Measurements from ENCODE around the gene CFAP43. TPM values are rescaled to one million over a fixed set of nuclear protein-coding genes. Genes with fewer than 3 reads are reported as not detected.

Gene CFAP43
- total and polyA plus RNA-seq, 8 donors, result under 0.01 to 2.0 (median 0.25) TPM; not detected in 3

GRCh38 chr10:104123397-104123796 is 108.8 kb downstream of the CFAP43 start:
- Histone ChIP-seq H3K36me3 (peaks cover 6 to 10% (median 7%) of the 10 kb centered on the region in 4 donors), H3K27ac (peak overlapping the region in 1 of 5 donors; percentile 99), H3K9me3 (no peaks in the 10 kb centered on the region), H3K4me1 (peaks cover 7 to 23% (median 12%) of the 10 kb centered on the region in 4 donors), H3K27me3 (no peaks in the 10 kb centered on the region), H3K4me3 (no peak overlapping the region)
- peak in 1 of 2 donors; percentile 13 for DNase-seq
- no peak for TF ChIP-seq EP300 (IDR thresholded peaks at IDR 0.05)
- TF ChIP-seq POLR2A (IDR thresholded peaks at IDR 0.05), result no peak
- no peak for TF ChIP-seq CTCF (IDR thresholded peaks at IDR 0.05)
- no peak for TF ChIP-seq POLR2AphosphoS5 (IDR thresholded peaks at IDR 0.05)
- 55 to 82% (median 76%) methylated on average over 1 of the region's 1 CpG for WGBS, 5 donors
- intact Hi-C loops (cut with DNase I; ENCODE audit: low total_unique reads), result no loop called here

GRCh38 chr10:104122225-104123107 is 109.7 kb downstream of the CFAP43 start:
- H3K9me3 ChIP-seq, result no peaks in the 10 kb centered on the region
- WGBS, 5 donors, result 16 to 18% (median 17%) methylated on average over 23 of the region's 23 CpGs
- peak overlapping the region; percentile 86 to 100 (median 98) for H3K27ac ChIP-seq
- no peaks in the 10 kb centered on the region for H3K27me3 ChIP-seq
- peaks cover 7 to 23% (median 12%) of the 10 kb centered on the region in 4 donors for H3K4me1 ChIP-seq
- TF ChIP-seq EP300 (IDR thresholded peaks at IDR 0.05) (no peak), POLR2A (IDR thresholded peaks at IDR 0.05) (peak in 1 of 4 donors; percentile 40)
- peak overlapping the region; percentile 67 to 80 (median 76) for H3K4me3 ChIP-seq
- H3K36me3 ChIP-seq, result peaks cover 6 to 10% (median 7%) of the 10 kb centered on the region in 4 donors
- DNase-seq, result no peak
- intact Hi-C loops (cut with DNase I; ENCODE audit: low total_unique reads), result no loop called here

GRCh38 chr10:104121485-104122224 is 110.5 kb downstream of the CFAP43 start, which contains the start of gene SFR1:
TSS of gene SFR1 (plus strand) at chr10:104122171. CDS start at chr10:104122184, 13 bp downstream.
- Histone ChIP-seq H3K36me3 (peaks cover 6 to 9% (median 7%) of the 10 kb centered on the region in 4 donors), H3K27me3 (no peaks in the 10 kb centered on the region), H3K27ac (peak within 1 kb of the TSS; percentile 97 to 100 (median 98)), H3K9me3 (no peaks in the 10 kb centered on the region), H3K4me1 (peaks cover 7 to 23% (median 12%) of the 10 kb centered on the region in 4 donors), H3K4me3 (peak within 1 kb of the TSS; percentile 67 to 80 (median 76))
- DNase-seq, result peak; percentile 100
- 0% methylated on average over 41 to 67 of the region's 67 CpGs for WGBS, 5 donors
- intact Hi-C loops (cut with DNase I; ENCODE audit: low total_unique reads), result no loop called here
- TF ChIP-seq POLR2A (IDR thresholded peaks at IDR 0.05) (peak in 2 of 4 donors; percentile 19 to 69), POLR2AphosphoS5 (IDR thresholded peaks at IDR 0.05) (peak; percentile 92), EP300 (IDR thresholded peaks at IDR 0.05) (no peak), CTCF (IDR thresholded peaks at IDR 0.05) (peak in 5 of 7 experiments; percentile 40 to 73 (median 50))

DNA sequence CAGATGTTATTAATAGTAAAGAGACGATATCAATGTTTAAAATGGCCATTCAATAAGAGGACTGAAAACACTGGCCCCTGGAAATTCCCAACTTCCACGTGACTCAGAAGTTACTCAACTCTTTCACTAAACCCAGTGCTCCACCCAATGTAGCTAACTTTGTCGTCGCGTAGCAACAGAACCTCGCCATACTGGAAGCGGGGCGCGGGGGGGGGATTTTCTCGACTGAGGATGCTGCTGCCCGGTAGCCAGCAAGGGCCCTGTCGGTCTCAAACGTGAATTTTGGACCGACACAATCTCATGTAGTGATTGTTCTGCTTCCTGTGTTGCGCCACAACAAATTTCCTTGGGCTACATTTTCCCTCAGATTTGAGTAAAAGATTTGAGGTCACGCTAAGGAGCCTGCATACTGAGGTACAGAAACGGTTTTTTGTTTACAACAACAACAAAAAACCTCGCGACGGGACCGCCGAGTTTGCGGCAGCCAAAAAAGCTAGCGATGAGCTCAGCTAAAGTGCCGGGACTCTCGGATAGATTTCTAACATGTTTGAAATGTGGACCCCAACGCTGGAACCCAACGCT is 111.2 kb downstream of the CFAP43 start:
- peaks cover 4 to 7% (median 6%) of the 10 kb centered on the region in 4 donors for H3K36me3 ChIP-seq
- H3K27ac ChIP-seq, result peak overlapping the region; percentile 97 to 100 (median 98)
- intact Hi-C loops (cut with DNase I; ENCODE audit: low total_unique reads), result no loop called here
- H3K27me3 ChIP-seq, result no peaks in the 10 kb centered on the region
- peaks cover 7 to 23% (median 12%) of the 10 kb centered on the region in 4 donors for H3K4me1 ChIP-seq
- WGBS, 5 donors, result 0% methylated on average over 24 to 28 of the region's 28 CpGs
- TF ChIP-seq POLR2AphosphoS5 (IDR thresholded peaks at IDR 0.05) (peak; percentile 46 to 72 (median 52)), CTCF (IDR thresholded peaks at IDR 0.05) (no peak), POLR2A (IDR thresholded peaks at IDR 0.05) (no peak), EP300 (IDR thresholded peaks at IDR 0.05) (no peak)
- peak overlapping the region; percentile 67 to 80 (median 76) for H3K4me3 ChIP-seq
- DNase-seq, result peak; percentile 88 to 97
- H3K9me3 ChIP-seq, result no peaks in the 10 kb centered on the region
